Suppressor macrophage treated with lipopolysaccharide for 4 hours (primary cell): Measurements from ENCODE around the gene SLC4A7.
"Not testable (repeated sequence)": the region's sequence is repeated elsewhere in the genome, so short reads cannot be mapped to it uniquely, and the experiment has no call there.

Source experiments
- DNase-seq: peaks from one replicate; pipeline ENCODE4 v3.0.0-alpha.2; 2020

Gene SLC4A7

GRCh38 chr3:27357665-27358258 lies 126.4 kb downstream of the SLC4A7 start:
- DNase-seq: peak; percentile 62

- peak; percentile 3 for DNase-seq
Measured at GRCh38 chr3:27356976-27357375, 127.2 kb downstream of the SLC4A7 start.

GRCh38 chr3:27354588-27355203 lies 129.5 kb downstream of the SLC4A7 start:
- no peak for DNase-seq

- no peak for DNase-seq
Measured at GRCh38 chr3:27354161-27354560, 130.0 kb downstream of the SLC4A7 start.

GRCh38 chr3:27353221-27353620 lies 131.0 kb downstream of the SLC4A7 start:
- no peak for DNase-seq

- DNase-seq: no peak
Measured at GRCh38 chr3:27352047-27352446, 132.1 kb downstream of the SLC4A7 start.

GRCh38 chr3:27349832-27350231 lies 134.4 kb downstream of the SLC4A7 start:
- DNase-seq: no peak

GRCh38 chr3:27345959-27346865 lies 138.0 kb downstream of the SLC4A7 start:
- DNase-seq: no peak

- no peak for DNase-seq
Measured at GRCh38 chr3:27345493-27345892, 138.7 kb downstream of the SLC4A7 start.

- DNase-seq: no peak
Measured at GRCh38 chr3:27345045-27345444, 139.1 kb downstream of the SLC4A7 start.

- DNase-seq: no peak
Measured at GRCh38 chr3:27344192-27344591, 140.0 kb downstream of the SLC4A7 start.

- no peak for DNase-seq
Measured at GRCh38 chr3:27342267-27342666, 141.9 kb downstream of the SLC4A7 start.

GRCh38 chr3:27340534-27340933 lies 143.7 kb downstream of the SLC4A7 start:
- DNase-seq: peak; percentile 38

- DNase-seq: no peak
Measured at GRCh38 chr3:27335571-27335970, 148.6 kb downstream of the SLC4A7 start.

GRCh38 chr3:27333843-27334242 lies 150.3 kb downstream of the SLC4A7 start:
- DNase-seq: no peak

GRCh38 chr3:27328982-27329762 lies 155.0 kb downstream of the SLC4A7 start:
- DNase-seq: not testable (repeated sequence)

- DNase-seq: no peak
Measured at GRCh38 chr3:27326629-27327545, 157.3 kb downstream of the SLC4A7 start.

GRCh38 chr3:27326202-27326601 lies 158.0 kb downstream of the SLC4A7 start:
- no peak for DNase-seq

GRCh38 chr3:27325419-27325818 lies 158.8 kb downstream of the SLC4A7 start:
- no peak for DNase-seq

GRCh38 chr3:27324686-27325085 lies 159.5 kb downstream of the SLC4A7 start:
- DNase-seq: no peak

- no peak for DNase-seq
Measured at GRCh38 chr3:27323087-27323570, 161.1 kb downstream of the SLC4A7 start.
